CD4-positive, alpha-beta T cell treated with Interleukin-15 for 1 hour (primary cell): Measurements from ENCODE around the gene VSTM2L.
A peak's percentile ranks its signal among the peaks of the same experiment; 100 is the strongest.

Experiments used
- DNase-seq: peaks from one replicate; pipeline ENCODE4 v3.0.0-alpha.2; 2020

Gene VSTM2L

DNA sequence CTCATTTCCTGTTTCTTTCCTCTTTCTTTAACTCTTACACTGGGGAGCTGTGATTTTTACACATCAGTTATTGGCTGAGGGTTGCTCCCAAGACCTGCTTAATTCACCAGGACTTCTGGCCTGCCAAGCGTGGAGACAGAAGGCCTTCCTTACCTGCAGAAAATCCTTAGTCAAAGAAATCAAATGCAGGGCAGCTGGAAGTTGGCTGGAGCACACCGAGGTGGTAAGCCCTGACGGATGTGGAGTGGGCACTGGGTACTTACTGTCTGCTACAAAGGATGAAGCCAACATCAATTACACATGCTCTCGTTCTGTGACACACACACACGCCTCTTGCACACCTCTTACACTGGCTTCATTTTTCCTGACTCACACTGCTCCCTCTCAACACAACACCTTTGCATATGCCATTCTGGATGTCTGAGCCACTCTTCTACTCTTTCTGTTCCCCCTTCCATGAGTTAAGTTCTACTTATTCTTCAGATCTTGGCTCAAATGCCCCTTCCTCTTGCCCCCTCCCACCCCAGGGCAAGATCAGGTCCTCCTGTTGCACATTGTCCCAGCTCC, 68.7 kb downstream of the VSTM2L start:
- no peak for DNase-seq

DNA sequence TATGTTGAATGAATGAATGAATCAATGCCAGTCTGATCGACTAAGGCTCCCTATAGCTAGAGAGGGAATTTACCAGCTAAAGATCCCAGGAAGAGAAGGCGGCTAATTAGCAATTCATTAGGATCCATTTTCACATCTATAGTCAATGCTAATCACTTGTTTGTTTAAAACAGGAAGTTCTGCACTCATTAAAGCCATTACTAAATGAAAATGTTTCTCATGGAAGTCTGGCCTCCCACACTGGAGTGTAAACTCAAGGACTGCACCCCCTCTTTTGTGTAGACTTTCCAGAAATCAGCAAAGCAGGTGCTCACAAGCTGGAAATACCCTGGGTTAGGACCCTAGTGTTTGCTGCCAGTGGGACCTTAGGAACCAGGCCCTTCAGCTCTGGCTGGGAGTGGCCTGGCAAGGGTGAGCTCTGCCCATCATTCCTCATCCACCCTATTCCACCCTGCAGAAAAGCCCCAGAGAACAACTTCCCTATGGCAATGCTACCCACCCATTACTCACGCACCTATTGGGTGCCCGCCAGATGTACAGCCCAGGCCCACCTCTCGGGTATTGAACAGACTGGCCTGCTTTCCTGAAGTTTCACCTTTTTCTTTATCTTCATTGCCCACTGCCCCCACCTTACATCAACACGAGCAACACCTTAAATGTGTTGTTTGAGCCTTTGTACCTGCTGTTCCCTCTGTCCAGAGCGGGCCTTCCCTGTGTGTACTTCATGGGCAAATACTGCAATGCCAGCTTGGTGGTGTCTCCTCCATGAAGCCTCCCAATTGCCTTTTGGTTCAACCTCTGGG, 69.5 kb downstream of the VSTM2L start:
- DNase-seq, result no peak

DNA sequence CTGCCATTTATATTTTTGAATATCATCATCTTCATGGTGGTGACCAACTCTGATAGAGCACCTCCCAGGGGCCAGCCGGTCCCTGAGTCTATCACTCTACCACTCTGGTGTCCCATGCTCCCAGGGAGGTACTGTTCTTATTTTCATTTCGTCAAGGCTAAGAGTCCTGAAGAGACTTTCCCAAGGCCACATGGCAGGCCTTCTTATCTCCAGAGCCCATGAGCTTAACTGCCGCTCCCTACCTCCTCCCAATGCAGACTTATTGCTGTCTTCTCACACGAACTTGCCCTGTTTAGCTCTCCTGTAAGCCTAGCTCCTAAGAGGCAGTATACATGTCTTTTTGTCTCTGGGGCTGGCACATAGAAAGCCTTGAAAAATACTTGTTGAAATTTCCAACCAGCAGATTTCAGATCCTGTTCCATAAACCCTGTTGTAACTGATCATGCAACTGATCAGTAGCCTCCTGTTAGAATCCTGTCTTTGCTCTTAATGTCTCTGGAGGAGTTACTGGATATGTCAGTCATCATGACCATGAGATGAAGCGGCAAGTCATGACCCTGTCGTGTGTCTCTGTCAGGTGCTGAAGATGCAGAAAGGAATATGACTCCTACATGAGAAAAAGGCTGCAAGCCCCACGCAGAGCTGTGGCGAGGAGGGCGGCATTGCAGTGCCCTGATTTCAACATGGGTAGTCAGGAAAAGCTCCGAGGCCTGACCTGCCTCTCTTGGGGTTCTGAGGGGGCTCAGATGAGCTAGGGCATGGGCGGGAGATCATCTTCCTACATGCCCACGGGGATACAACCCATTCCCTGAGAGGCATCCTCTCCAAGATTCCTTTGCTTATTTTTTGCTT, 70.4 kb downstream of the VSTM2L start:
- no peak for DNase-seq

DNA sequence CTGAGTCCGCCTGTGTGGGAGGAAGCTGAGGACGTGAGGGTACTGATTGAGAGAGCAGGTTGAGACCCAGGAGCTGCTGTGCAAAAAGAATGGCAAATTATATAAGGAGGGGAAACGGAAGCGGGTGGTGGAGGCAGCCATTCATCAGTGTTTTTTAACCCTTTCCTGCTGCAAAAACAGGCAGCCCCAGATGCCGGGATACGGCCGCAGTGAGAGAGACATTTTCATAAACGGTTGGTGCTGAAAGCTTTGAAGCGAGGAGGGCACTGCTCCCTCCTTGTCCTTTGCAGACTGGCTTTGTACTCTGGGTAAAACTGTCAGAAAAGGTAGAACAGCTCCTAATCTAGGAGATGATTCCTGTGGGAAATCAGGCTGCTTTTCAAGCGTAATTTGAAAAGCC, 74.0 kb downstream of the VSTM2L start:
- DNase-seq, result no peak

DNA sequence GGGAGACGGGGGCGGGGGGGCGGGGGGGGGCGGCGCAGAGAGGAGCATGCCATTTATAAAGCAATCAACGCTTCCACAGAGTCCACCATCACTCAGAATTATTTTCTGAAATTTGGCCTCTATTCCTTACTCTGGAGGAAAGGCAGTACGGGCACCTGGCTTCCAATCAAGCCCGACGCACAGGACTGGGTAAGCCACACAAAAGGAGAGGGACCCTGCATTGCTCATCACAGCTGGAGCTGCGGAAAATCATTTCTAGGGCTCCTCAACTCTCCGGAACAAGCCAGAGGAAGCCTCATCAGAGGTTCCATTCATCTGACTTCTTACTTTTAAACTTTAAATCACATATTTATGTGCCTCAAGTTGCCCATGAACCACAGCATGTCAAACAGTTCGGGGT, 74.4 kb downstream of the VSTM2L start:
- no peak for DNase-seq

DNA sequence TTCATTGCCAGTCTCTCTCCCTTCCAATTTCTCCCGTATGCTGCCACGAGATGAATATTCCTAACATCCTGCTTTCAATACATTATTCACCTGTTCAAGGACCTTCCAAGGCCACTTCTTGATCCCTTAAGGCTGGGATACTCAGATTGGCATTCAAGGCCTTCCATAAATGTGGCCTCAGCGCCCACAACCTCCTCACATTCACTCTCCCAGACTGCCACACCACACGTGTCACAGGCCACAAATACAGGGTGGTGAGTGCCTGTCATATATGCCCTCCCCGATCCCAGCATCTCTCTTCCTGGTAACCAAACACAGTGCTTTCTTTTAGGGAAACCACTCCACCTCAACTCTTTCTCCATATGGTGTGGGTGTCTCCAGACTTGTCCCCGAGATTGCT, 74.9 kb downstream of the VSTM2L start:
- DNase-seq, result no peak

DNA sequence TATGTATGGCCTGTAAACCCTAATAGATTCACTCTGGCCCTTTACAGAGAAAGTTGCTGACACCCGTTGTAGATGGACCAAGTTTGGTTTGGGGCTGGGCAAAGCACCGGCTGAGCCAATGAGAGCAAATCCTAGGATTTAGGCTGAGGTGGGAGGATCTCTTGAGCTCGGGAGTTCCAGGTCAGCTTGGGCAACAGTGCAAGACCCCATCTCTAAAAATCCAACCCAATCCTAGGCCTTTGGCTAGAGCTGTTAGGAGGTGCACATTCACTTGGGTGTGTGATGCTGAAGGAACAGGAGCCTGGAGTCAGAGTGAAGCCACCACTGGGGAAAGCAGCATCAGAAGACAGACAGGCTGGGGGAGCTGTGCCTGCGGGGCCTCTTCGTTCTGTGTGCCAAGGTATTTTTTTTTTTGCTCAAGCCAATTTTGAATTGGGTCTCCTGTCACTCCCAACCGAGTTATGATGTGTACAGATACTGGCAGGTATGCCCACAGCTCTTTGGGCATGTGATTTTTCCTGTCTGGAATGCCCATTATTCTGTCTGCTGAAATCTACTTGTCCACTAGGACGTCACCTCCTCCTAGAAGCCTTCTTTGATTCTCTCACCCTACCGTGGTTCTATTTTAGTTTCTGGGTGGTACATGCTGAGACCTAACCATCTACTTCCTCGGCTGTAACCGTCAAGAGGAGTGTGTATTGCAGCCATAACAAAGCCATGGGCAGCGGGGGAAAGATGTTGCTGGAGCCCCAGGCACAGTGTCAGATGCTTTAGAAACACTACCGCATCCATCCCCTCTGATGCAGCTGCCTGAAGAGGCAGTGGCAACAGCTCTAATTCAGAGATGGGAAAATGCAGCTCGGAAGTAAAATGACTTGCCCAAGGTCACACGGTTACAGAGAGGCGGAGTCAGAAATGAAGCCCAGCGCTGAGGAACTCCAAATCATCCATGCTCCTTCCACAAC, 76.4 kb downstream of the VSTM2L start:
- DNase-seq, result no peak

DNA sequence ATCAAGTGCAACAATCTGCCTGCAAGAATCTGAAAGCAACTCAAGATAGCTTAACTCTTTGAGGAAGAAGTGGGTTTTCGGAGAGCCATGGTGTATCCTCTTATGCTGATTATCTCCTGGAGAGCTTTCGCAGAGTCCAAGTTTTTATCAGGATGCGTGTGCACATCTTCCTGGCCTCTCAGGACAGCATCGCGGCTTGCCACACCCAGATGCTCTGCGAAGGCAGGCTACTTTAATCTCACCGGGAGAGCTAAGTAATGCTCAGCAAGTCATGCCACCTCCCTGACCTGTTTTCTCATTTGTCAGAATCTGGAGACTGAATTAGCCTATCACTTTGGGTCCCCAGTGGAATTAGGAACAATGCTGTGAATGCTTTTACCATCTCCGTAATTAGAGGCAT, 77.5 kb downstream of the VSTM2L start:
- no peak for DNase-seq

DNA sequence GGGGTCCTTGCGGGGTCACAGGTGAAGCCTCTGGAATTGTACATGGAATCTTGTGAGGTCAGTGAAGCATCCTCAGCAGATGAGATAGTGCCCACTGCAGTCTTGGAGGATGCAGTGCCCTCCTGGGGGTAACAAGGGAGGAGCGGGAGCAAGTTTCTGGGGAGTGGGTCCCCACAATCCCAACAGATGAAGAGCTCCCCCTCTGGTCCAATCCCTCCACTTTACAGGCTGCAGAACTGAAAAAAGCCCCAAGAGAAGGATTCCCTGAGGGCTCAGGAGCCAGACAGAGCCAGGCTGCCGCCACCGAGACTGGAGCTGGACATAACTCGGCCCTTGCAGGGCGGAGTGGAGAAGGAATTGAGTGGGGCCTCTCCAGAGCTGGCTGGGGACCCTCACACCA, 77.9 kb downstream of the VSTM2L start:
- no peak for DNase-seq

DNA sequence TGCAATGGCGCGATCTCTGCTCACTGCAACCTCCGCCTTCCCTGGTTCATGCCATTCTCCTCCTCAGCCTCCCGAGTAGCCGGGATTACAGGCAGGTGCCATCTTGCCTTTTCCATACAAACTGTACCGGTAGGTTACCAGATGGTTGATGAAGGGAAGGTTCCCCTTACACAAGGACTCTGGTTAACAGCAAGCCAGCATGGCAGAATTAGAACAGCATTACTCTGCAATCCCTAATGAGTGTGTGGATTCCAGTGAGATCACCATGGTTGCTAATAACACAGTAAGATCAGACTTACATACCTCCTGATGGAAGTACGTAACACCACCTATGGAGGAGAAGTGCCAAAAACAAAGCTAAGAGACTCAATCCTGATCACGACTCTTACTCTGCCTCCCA, 78.6 kb downstream of the VSTM2L start:
- DNase-seq, result no peak

DNA sequence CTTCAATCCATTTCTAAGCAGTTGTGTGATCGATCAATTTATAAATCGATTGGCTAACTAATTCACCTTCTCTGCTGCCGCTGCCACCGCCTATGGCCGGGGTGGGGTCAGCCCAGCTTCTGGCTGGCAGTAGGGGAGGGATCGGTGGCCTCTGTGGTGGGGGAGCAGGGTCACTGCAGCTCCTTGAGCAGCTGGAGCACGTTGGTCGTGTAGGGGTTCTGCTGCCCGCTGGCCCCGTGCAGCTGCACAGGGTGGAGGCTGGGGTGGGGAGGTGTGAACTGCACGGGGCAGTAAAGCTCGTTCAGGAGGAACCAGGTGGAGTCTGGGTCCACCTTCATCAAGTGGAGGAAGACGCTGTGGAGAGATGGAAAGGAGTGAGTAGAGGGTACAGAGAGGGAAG, 80.4 kb downstream of the VSTM2L start:
- DNase-seq, result no peak

DNA sequence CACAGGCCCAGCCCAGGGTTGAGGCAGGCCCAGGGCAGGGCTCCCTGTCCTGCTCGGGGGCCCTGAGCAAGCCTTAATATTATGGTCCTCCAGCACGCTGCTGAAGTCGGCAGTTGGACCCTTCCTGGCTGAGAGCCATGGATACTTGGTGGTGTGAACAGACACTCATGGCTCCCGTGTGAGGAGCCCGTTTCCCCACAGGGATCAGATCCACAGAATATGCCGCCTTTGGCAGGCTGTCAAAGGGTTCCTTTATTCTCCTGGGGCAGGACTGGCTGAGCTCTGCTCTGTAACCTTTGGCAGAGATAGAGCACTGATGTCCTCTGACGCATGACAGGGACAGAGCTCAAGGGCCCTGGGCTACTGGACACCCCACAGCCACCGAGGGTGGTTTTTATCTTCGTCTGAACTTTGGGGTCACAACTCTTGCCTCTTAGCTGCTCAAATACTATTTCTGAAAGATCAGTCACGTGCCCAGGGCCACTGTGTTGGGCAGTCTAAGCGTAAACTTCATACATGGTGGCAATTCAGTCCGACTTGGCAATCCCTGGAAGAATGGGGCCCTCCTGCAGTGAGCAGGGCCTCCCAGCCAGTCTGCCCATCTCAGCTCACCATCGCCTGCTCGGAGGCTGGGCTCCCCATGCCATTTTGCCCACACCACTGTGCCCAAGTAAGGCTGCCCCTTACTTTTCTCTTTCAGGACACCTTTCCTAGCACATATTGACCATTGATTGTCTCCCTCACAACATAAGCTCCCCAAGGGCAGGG, 81.3 kb downstream of the VSTM2L start:
- DNase-seq, result no peak

DNA sequence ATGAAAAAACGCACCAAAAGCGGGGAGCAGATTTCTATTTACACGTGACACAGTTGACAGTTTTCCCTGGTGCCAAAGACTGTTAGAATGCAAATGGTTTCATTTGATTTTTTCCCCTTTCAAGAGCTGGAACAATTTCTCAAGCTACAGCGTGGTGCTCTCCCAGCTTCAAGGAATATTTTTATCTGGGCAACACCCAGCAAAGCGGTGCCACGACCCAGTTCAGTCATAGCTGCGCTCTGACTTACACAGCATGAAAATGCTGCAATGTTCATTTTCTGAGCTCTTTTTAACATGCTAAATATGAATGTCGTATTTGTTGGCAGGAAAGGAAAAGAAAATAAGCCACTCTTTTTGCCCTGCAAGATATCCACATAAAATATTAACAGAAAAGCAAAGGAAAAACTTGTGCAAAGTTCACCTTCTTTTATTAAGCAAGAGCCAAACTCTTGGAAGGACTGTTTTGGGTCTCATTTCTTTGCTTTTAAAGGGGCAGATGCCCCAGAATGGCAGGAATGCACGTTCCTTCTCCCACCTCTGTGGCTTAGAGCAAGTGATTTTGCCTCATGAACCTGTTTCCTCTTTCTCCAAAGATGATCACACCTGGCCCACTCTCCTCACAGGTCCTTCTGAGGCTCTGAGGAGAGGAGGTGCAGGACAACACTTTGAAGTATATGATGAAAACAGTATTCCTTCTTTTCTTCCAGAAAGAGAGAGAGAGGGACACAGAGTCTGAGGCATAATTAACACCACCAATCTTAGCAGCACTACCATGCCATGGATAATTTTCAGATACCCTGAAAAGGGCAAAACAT, 83.3 kb downstream of the VSTM2L start:
- DNase-seq, result no peak

DNA sequence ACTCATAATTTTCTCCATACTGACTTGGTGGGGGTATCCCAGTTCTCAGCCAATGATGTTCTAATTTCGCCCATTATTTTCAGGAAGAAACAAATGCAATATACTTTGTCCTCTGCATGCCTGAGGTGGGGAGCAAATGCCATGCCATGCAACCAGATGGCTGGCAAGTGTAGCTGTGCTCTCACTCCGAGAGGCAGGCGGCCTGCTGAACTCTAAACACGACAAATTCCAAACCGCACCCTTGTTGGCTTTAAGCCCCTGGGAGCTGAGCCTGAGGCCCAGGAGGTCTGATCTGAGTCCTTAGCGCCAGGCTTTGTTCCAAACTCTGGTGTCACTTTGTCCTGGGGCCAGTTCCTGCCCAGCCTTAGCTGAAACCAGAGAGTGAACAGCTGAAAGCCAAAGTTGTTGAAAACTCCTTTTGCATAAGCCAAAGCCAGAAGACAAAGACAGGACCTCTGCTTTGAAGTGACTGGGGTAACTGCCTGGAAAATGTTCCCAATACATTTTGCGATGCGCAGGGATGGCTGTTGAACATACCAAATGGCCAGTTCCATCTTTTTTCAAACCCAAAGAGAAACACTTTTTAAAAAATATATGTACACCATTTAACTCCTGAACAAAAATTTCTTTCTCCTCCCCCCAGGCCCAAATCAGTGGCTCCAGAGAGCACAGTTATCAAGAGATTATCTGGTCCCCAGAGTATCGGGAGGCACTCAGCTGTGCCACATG, 84.1 kb downstream of the VSTM2L start:
- no peak for DNase-seq

DNA sequence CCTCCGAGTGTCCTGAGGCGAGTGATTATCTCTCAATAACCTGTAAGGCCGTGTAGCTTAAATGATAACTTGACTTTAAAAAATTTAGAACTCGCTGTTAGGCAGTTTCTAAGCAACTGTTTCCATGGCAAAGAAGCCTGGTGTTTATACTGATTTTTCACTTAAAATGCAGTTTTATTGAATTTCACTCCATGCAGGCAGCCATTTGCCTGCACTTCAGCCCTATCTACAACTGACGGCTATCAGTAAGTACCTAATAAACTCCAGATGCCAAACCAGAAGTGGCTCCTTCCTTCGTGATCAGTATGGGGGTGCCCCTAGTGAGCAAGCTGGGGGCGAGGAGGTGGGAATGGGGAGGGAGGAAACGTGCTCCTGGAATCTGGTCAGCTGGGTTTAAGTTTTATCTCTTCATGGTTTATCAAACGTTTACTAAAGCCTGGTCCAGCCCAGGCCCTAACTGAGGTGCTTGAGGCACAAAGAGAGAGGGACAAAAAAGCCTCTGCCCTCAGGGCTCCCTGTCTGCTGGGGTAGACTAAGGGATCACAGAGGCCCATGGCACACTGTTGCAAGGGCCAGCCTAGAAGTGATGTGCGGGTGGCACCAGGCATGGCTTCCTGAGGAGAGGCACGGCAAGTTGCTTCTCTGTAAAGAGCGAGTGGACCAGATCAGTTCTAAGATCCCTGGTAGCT, 84.8 kb downstream of the VSTM2L start:
- no peak for DNase-seq

DNA sequence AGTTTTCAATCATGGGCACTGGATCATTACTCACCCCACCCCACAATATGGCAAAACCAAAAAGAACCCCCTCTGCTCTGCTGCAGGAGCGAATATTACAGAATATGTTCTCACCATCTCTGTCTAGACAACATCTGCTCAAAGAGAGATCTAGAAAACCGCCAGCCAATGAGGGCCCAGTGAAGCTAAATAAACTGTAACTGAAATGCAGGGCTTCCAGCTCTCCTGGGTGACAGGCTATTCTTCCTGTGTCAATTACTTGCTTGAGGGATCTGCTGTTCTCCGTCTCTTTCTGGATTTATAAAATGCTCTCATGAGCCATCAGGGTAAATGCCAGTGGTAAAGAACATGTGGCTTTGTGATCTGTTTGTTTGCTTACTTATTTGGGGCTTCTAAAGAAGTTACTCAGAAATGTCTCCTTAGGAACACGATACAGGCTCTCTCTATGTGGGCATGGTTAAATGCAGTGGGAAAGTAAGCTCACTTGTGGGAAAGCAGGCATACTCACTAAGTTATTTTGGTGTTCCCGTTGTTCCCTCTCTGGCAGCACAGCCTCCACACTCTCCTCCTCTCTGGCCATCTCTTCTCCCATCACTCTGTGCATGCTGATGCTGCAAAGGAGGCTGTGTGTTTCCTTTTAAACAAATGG, 85.5 kb downstream of the VSTM2L start:
- DNase-seq, result no peak

DNA sequence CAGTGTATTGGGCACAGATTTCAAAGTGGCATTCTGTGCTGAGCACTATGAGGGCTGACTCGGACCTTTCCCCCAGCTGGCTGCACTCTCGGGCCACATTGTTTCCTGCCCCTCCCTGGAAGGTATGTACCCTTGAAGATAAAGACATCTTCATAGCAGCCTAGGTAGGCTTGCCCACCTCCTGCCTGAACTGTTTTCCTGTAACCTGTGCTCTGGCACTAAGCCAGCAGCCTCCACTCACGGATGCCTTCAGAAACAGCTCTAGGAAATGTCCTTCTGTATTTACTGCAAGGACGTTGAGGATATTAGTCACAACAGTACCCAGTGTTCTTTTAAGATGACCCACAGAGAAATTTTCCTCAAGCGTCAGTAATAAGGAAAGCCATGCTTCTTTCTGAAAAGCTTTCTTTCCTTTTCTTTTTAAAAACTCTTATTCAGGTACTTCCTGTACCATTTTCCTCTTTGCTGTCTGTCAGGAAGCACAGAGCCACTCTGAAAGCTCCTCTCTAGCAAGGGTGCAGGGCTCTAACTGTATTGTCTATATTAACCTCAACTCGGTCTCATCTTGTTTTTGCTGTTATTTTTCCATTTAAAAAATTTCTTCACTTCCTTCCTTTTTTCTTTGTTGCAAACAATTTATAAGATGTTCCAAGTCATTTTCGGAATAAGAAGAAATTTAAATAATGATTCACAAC, 86.8 kb downstream of the VSTM2L start:
- DNase-seq, result no peak

DNA sequence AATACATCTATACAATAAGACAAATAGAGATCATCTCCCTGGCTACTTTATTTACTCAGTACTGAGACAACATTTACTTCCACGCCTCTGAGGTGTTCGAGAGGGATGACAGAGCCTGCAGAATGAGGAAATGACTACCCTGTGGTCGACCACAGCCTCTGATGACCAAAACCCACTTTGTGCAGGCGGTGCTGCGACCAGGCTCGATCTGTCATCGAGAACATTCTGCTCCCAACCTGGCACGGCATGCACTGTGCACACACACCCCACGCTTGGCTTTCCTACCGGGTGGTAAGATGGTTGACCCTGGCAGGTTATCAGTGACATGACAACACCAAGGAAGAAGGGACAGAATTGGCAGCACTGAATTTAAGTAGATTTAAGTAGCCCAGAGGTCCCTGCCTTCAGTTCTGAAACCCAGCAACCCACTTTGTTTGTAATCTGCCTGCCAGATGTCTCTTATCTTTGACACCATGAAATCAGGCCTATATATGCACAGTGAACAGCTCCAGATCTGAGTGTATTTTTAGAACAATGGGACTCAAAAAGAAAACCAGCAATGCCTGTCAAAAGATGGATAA, 87.7 kb downstream of the VSTM2L start:
- DNase-seq, result peak; percentile 71
